GM20000 (cell line): ENCODE measurements around the gene PTGER1.
"Not testable (repeated sequence)": the region's sequence is repeated elsewhere in the genome, so short reads cannot be mapped to it uniquely, and the experiment has no call there.

Experiments
- DNase-seq: peaks from one replicate; pipeline ENCODE4 v3.0.0; 2012; ENCODE audit warnings: low spot score
- CTCF ChIP-seq: IDR thresholded peaks from 2 replicates; pipeline ENCODE4 v1.5.1; 2012; ENCODE audit warnings: mild to moderate bottlenecking, control low read depth; ENCODE audit errors: extremely low read depth, missing control alignments

PTGER1 gene

GRCh38 chr19:14463747-14464146 lies 11.4 kb downstream of the PTGER1 start:
- no peak for TF ChIP-seq CTCF

DNA sequence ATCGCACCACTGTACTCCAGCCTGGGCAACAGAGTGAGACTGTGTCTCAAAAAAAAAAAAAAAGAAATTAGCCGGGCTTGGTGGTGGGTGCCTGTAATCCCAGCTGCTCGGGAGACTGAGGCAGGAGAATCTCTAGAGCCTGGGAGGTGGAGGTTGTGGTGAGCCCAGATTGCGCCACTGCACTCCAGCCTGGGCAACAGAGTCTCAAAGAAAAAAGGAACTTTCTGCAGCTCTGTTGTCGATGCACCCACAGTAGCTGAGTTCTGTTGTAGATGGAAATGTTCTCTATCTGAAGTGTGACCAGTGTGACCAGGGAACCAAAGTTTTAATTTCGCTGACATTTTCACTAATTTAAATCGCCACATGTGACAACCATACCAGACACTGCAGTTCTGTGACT lies 12.8 kb downstream of the PTGER1 start:
- not testable (repeated sequence) for DNase-seq

More at GRCh38 chr19:14463747-14464146, 11.4 kb downstream of the PTGER1 start:
- DNase-seq: no peak

GRCh38 chr19:14460935-14461334 lies 14.2 kb downstream of the PTGER1 start:
- TF ChIP-seq CTCF: no peak

DNA sequence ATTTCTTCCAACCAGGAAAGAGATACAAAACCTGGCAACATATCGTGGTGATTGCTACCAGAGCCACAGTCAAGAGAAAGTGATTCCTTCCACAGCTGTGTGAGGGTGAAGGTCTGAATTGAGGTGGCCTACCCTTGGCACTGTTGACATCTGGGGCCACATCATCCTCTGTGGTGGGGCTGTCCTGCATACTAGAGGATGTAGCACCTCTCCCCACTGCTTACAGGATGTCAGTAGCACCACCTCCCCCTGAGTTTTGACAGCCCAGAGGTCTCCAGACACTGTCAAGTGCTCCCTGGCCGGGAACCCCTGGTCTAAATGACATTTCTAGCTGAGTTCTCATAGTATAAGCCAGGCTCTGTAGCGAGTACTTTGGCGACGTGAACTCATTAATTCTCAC lies 15.5 kb downstream of the PTGER1 start:
- DNase-seq: no peak
- no peak for TF ChIP-seq CTCF

More at GRCh38 chr19:14460935-14461334, 14.2 kb downstream of the PTGER1 start:
- DNase-seq: no peak

DNA sequence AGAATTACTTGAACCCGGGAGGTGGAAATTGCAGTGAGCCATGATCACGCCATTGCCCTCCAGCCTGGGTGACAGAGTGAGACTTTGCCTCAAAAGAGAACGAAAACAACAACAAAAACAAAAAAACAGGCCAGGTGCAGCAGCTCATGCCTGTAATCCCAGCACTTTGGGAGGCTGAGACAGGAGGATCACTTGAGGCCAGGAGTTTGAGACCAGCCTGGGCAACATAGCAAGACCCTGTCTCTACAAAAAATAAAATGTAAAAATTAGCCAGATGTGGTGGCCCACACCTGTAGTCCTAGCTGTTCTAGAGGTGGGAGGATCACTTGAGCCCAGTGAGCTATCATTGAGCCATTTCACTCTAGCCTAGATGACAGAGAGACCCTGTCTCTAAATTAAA lies 22.9 kb downstream of the PTGER1 start:
- DNase-seq: not testable (repeated sequence)

DNA sequence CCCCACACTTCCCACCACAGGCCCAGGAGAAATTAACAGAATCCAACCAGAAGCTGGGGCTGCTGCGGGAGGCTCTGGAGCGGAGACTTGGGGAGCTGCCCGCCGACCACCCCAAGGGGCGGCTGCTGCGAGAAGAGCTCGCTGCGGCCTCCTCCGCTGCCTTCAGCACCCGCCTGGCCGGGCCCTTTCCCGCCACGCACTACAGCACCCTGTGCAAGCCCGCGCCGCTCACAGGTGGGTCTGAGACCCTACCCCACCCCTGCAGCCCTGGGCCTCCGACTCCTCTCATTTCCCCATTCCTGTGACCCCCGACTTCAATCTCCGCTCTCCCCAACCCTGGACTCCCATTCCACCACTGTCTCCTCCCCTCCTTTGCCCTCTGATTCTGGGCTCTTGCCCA lies 24.3 kb downstream of the PTGER1 start:
- TF ChIP-seq CTCF: no peak

GRCh38 chr19:14450168-14450874 lies 24.8 kb downstream of the PTGER1 start:
- peak; percentile 78 for DNase-seq
- TF ChIP-seq CTCF: no peak

More for the DNA sequence above, 24.3 kb downstream of the PTGER1 start:
- no peak for DNase-seq

DNA sequence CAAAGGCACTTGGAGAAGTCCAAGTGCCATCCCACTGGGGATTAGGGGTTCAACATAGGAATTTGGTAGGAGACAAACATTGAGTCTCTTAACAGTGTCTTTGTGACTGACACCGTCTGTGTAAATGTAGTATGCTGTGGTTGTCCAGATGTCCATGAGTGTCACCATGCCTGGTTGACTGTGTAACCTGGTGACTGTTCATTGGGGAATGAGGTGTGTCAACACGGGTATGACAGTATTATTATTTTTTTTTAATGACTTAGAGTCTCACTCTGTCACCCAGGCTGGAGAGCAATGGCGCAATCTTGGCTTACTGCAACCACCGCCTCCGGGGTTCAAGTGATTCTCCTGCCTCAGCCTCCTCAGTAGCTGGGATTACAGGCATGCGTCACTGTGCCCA lies 25.8 kb downstream of the PTGER1 start:
- DNase-seq: no peak
- TF ChIP-seq CTCF: no peak
